ES-I3 (cell line): ENCODE results near the gene SLC38A10.

ENCODE experiments used
- H3K36me3 ChIP-seq: 2 replicates; pipeline ENCODE4 v1.6.1; 2013; ENCODE audit warnings: mild to moderate bottlenecking, low read length, control low read depth, moderate library complexity; ENCODE audit not compliant: insufficient read depth
- H3K4me1 ChIP-seq: 2 replicates; pipeline ENCODE4 v1.6.1; 2013; ENCODE audit warnings: mild to moderate bottlenecking, control low read depth, low read length; ENCODE audit not compliant: insufficient read depth
- H3K9ac ChIP-seq: 2 replicates; pipeline ENCODE4 v1.6.1; 2013; ENCODE audit warnings: low read depth, mild to moderate bottlenecking, low read length, moderate library complexity
- H3K9me3 ChIP-seq: 2 replicates; pipeline ENCODE4 v1.6.1; 2013; ENCODE audit warnings: mild to moderate bottlenecking, low read length, moderate library complexity; ENCODE audit not compliant: control insufficient read depth, insufficient read depth

Gene SLC38A10

DNA sequence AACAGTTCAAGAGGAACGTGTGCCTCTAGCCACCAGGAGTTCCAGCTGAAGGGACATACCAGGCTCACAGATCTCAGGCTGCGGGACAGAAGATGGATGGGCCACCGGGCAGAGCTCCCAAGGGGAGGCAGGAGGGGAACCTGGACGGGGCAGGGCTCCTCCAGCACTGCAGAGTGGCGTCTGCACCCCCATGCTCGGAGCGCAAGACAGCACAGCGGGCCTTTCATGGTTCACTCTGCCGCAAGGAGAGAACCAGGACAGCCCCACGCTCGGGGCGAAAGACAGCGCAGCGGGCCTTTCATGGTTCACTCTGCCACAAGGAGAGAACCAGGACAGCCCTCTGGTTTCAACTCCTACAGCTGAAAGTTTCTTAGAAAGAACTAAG, 20.6 kb downstream of the SLC38A10 start:
- no peaks in the 10 kb centered on the region for H3K4me1 ChIP-seq
- no peaks in the 10 kb centered on the region for H3K9me3 ChIP-seq
- no peak overlapping the region for H3K9ac ChIP-seq
- peaks cover 8% of the 10 kb centered on the region for H3K36me3 ChIP-seq

DNA sequence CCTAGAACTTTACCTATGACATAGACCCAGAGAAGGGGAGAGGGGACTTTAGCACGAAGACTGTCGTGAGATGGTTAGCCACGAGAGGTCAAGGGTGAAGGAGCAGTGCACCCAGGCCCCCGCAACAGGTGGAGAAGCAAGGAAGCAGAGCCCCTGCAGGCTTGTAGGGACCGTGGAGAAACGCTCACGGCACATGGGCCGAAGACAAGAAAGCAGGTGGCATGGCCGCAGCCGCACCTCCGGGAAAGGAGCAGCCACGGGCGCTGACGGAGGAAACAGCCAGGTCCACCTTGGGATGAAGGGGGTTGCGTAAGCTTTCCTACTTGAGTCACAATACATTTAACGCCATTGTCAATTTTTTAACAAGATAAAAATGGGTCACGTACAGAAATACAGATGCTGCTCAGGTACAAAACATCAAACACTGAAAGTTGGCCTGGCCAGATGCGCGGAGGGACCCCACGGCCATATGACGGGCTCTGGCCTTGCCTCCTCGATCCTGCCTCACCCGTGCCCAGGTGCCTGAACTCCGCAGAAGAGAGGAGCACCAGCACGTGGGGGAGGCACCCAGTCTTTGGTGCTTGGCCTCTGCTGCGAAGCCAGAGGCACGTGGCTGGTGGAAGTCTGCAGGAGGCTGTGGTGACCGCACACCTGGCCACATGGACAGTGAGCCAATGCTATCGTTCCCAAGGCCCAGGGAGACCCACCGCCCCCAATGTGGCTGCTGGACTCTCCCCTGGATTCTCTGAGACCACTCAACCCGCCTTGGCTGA, 21.2 kb downstream of the SLC38A10 start:
- H3K36me3 ChIP-seq = peaks cover 8% of the 10 kb centered on the region

DNA sequence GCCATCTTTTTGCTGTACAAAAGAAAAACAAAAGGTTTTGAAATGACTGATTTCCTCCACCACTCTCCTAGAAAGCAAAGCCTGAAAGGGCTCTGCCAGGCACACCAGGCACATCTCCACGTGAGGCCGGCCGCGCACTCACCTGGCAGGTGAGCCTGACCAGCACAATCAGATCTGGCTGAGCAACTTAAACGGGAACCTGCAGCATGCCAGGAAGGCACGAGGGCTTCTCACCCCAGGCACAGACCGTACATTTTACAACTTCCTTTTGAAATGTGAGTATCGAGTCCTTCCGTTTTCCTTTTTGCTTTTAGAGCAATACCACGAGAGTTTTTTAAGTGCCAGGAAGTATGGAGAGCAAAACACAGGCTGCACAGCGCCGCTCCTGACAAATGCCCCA, 22.5 kb downstream of the SLC38A10 start:
- Histone ChIP-seq H3K9me3 (no peaks in the 10 kb centered on the region), H3K4me1 (no peaks in the 10 kb centered on the region), H3K36me3 (peaks cover 8% of the 10 kb centered on the region), H3K9ac (no peak overlapping the region)

More for the DNA sequence above, 21.2 kb downstream of the SLC38A10 start:
- H3K9ac ChIP-seq = no peak overlapping the region
- H3K4me1 ChIP-seq = no peaks in the 10 kb centered on the region
- H3K9me3 ChIP-seq = no peaks in the 10 kb centered on the region

DNA sequence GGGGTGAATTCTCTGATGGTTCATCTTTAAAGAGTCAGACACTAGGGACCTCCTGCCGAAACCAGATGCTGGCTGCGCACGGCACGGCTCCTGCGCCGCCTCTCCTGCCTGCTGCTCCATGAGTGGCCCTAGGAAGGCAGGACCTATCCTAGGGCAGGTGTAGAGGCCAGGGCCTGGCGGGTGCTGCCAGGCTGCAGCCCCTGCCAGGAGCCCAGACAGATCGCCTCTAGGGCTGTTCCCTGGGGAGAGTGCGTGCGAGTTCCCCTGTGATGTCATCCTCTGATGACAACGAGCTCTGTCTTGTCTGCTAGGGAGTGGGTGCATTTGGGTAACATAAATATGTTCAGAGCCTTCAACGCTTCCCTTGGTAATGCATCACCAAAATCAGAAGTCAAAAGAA, 23.9 kb downstream of the SLC38A10 start:
- no peaks in the 10 kb centered on the region for H3K9me3 ChIP-seq
- H3K9ac ChIP-seq = no peak overlapping the region
- H3K4me1 ChIP-seq = no peaks in the 10 kb centered on the region
- peaks cover 8% of the 10 kb centered on the region for H3K36me3 ChIP-seq

DNA sequence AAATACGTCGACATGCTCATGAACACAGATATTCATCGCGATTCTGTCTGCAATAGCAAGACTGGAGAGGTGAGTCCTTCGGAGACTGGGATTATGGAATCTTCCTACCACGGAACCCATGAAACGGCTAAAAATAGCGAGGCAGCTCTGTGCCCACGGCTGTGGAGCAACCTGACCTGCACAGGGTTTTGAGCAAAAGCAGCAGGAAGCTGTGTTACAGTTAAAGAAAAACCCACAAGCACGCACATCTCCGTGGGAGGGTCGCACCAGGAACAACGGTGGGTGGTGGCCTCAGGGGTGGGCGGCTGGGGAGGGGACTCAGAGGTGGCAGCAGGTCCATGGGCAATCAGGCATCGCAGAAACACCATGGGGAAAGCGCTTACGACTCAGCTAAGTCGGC, 24.8 kb downstream of the SLC38A10 start:
- H3K36me3 ChIP-seq = peaks cover 5% of the 10 kb centered on the region
- H3K4me1 ChIP-seq = no peaks in the 10 kb centered on the region
- no peaks in the 10 kb centered on the region for H3K9me3 ChIP-seq
- H3K9ac ChIP-seq = no peak overlapping the region

DNA sequence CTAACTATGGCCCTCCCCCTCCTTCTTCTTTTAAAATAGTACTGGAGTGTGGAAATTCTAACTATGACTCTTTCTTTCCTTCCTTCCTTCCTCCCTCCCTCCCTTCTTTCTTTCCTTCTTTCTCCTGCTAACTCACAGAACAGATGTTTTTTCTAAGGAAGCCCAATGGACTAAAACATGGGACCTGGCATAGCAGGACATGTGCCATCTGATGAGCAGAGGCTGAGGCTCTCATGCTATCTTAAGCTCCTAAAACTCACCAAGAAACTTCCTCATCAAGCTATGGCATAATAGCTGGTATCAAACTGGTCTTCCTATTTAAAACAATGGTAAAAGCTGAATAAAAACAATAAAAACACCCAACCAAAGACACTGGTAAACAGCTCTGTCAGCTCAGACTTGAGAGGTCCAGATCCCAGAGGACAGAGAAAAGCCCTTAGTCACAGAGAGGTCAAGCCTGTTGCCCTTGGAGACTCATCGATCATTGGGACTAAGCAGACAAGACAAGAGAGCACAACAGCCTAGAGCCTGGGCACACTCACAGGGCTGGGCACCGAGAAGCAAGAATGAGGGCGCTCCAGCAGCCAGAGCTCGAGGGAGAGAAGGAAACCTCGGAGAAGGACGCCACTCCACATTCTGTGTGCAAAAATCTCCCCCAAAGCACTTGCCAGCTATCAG, 27.6 kb downstream of the SLC38A10 start:
- Histone ChIP-seq H3K9ac (no peak overlapping the region), H3K36me3 (peaks cover 5% of the 10 kb centered on the region), H3K4me1 (no peaks in the 10 kb centered on the region), H3K9me3 (no peaks in the 10 kb centered on the region)

DNA sequence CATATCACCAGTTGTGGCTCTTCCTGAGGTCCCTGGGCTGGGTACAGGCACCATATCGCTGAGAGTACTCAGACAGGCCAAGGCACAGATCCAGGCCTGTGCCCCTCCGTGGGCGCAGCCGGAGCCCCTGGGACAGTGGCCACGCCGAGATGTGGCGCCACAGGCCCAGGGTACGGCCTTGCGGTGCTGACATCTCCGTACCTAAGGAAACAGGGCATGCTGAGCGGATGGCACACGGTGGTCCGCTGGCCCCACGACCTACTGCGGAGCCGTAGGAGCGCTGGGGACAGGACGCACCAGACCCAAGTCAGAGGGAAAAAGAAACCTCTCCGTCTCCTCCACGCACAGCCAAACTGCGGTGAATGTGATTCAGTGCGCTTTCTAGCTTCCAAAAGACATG, 29.5 kb downstream of the SLC38A10 start:
- Histone ChIP-seq H3K9me3 (no peaks in the 10 kb centered on the region), H3K9ac (no peak overlapping the region), H3K4me1 (no peaks in the 10 kb centered on the region), H3K36me3 (peaks cover 5% of the 10 kb centered on the region)

DNA sequence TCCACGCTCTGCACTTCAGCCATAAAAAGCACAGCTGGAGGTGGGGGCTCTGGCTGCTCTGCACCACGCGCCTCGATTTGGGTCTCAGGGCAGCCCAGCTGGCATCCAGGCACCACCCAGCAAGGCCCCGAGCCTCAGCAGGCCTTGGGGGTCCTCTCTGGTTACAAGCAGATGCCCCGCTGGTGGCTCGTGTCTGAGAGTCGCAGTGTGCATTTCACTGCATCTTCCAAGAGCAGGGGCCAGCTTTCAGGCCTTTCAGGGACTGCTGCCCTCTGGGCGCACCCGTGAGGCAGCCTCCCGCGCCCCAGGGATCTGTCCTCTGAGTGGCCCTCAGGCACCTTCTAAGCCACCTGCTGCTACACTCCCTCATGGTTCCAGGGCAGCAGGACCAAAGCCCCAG, 30.5 kb downstream of the SLC38A10 start:
- Histone ChIP-seq H3K9me3 (no peaks in the 10 kb centered on the region), H3K36me3 (peaks cover 5% of the 10 kb centered on the region), H3K9ac (no peak overlapping the region), H3K4me1 (no peaks in the 10 kb centered on the region)

DNA sequence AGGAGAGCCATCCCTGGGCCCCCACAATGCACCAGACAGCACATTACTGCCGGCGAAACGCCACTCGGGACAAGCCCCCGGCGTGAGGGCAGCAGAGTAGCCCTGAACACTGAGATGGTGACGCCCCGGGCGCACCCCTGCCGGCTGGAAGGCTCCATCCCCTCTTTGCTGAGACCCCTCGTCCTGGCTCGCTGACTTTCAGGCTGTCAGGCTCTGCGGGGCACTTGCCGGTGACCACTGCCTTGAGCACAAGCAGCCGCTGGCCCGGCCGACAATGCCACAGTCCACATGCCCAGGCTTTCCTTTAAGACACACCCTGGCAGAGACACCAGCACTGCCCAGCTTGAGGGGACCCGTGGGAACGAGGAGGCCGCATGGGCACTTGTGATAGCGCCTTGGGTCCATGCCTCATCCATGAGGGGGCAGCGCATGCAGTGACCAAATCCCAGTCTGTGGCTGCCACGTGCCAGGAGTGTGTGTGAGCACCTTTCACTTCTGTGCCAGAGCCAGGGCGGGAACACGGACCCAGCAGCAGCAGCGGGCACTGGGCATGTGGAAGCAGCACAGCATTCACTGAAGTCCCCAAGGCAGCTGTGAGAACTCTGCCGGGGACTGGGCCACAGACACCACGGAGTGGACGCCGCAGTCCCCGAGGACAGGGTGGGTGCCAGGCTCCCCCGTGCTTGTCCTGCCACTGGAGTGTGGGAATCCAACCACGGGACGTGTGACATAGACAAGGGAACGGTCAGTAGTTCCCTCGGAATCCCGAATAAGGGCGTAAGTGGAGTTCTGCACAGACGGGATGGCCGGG, 31.5 kb downstream of the SLC38A10 start:
- Histone ChIP-seq H3K9me3 (no peaks in the 10 kb centered on the region), H3K36me3 (peaks cover 5% of the 10 kb centered on the region; the same call in 1 of the 2 replicates), H3K4me1 (no peaks in the 10 kb centered on the region), H3K9ac (no peak overlapping the region)

DNA sequence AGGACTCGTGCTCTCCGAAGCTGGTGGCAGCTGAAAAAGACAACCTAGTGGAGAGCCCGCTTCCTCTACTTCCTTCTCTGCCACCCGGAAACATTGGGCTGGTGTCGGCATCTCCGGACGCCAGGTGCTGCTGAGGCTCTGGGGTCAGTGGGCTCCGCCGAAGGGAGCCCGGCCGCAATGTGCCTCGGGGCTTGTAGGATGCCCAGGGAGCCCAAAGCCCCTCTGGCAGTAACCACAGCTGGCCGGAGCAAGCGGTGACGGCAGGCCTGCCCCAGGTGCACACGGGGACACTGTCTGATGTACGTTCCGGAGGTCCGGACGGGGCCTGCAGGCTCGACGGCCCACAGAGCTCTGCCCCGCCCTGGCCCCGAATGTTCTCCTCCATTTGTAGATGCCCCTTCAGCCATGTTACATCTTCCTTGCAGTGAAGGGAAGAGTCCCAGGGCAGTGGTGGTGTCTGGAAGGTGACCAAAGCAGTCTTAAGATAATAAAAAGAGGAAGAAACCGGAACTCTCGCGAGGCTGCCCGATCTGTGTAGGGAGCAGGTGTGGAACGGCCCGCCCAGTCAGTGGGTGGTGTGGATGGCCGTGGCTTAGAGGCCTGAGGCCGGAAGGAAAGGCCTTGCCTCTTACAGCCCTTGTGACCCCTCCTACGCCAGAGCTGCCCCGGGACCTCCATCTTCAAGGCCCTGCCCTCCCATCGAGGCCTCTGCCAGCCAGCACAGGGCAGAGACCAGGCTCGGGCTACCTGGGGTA, 33.3 kb downstream of the SLC38A10 start:
- H3K4me1 ChIP-seq = no peaks in the 10 kb centered on the region
- peaks cover 5% of the 10 kb centered on the region; the same call in 1 of the 2 replicates for H3K36me3 ChIP-seq
- H3K9me3 ChIP-seq = no peaks in the 10 kb centered on the region
- no peak overlapping the region for H3K9ac ChIP-seq

DNA sequence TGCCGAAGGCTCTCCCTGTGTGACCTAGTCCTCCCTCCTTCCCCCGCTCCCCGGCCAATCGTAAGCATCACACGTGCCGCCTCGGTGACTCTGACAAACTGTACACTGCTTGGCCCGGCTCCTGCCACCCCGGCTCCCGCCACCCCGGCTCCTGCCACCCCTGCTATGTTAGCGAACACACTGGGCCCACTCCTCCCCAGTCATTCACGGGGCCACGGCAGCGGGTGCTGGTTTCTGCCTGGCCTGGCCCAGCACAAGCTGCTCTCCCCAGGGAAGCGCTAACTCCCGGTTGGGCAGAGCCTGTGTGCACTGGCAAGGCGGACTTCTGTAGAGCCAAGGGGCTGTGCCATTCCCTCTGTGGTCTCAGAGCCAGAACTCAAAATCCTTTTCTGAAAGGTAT, 34.0 kb downstream of the SLC38A10 start:
- no peak overlapping the region for H3K9ac ChIP-seq
- peaks cover 5% of the 10 kb centered on the region; the same call in 1 of the 2 replicates for H3K36me3 ChIP-seq
- no peaks in the 10 kb centered on the region for H3K4me1 ChIP-seq
- no peaks in the 10 kb centered on the region for H3K9me3 ChIP-seq

DNA sequence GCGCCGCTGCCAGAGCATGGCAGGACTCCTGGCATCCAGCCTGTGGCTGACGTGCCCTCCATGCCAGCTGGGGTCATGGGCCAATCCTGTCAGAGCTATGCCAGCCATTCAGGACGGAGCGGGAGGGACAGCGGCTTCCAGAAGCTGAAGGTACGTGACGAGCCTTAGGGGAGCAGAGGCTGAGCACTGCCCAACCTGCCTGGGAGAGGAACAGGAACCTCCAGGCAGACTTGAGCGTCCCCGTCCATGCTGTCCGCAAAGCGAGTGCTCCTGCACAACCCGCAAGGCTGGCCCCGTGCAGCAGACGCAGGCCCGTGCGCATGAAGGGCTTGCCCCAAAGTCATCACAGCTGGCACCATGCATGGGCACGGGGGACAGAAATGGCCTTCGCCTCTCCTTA, 34.5 kb downstream of the SLC38A10 start:
- H3K9ac ChIP-seq = no peak overlapping the region
- H3K4me1 ChIP-seq = no peaks in the 10 kb centered on the region
- peaks cover 5% of the 10 kb centered on the region; the same call in 1 of the 2 replicates for H3K36me3 ChIP-seq
- no peaks in the 10 kb centered on the region for H3K9me3 ChIP-seq

DNA sequence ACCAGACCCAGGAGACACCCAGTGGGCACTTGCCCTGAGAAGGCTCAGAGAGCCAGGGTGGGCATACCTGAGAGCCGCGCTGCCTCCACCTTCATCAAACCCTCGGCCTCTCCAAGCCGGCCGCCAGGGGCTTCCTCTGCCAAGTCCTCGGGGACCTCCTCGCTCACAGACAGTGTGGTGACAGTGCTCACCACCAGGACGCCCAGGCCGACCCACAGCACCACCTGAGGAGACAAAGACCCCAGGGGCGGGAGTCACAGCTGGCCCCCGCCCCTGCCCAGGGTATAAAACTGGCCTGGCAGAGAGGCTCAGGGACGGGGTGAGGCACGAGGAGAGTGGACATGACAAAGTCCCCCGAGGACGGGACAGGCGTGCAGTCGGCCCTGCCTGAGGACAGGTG, 34.9 kb downstream of the SLC38A10 start:
- no peak overlapping the region for H3K9ac ChIP-seq
- no peaks in the 10 kb centered on the region for H3K9me3 ChIP-seq
- peaks cover 5% of the 10 kb centered on the region; the same call in 1 of the 2 replicates for H3K36me3 ChIP-seq

DNA sequence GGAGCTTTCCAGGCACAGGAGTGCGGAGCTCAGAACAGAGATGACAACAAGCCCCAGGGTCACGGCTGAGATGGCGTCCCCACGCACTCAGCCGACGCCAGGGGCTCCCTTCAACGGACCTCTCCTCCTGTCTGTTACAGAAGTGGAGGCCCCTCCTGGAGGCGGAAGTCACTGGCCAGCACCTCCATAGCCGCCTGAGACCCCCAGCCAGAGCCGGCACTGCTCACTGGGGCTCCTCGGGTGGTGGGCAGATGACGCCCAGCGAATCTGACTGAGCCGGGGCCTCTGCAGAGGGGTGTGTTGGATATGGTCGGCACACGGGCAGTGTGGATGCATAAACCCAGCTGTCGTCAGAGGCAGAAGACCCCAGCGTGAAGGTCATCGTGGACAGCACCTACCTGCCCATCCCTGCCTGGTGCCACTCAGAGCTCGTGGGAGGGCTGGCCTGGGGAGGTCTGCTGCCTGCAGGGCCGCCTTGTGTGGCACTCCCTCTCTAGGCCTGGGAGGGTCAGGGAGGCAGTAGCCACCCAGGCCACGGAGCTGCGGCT, 36.0 kb downstream of the SLC38A10 start:
- H3K4me1 ChIP-seq = peaks cover 4% of the 10 kb centered on the region; the same call in 1 of the 2 replicates
- H3K9me3 ChIP-seq = no peaks in the 10 kb centered on the region
- H3K9ac ChIP-seq = no peak overlapping the region
- H3K36me3 ChIP-seq = peaks cover 3% of the 10 kb centered on the region; the same call in 1 of the 2 replicates

More for the DNA sequence above, 34.9 kb downstream of the SLC38A10 start:
- H3K4me1 ChIP-seq = peaks cover 2% of the 10 kb centered on the region; the same call in 1 of the 2 replicates
